Measurements from ENCODE around the gene MED13.

Gene MED13

GRCh38 chr17:62098623-62099231 is 33.6 kb upstream of the MED13 start:
- no peak overlapping the region for H3K4me3 ChIP-seq (ENCODE audit: low read depth, low read length)
- TF ChIP-seq CTCF (IDR thresholded peaks at IDR 0.05; ENCODE audit: low read depth, low read length, missing control alignments): no peak
- in situ Hi-C loops (cut with HindIII; ENCODE audit: low sequenced_read_pairs): no loop called here
- no peak for DNase-seq (ENCODE audit: low read depth)

GRCh38 chr17:62096401-62096670 is 31.3 kb upstream of the MED13 start:
- no peak for TF ChIP-seq CTCF (IDR thresholded peaks at IDR 0.05; ENCODE audit: low read depth, low read length, missing control alignments)
- no peak for DNase-seq (ENCODE audit: low read depth)
- in situ Hi-C loops (cut with HindIII; ENCODE audit: low sequenced_read_pairs): no loop called here
- H3K4me3 ChIP-seq (ENCODE audit: low read depth, low read length): no peak overlapping the region

GRCh38 chr17:62094175-62094574 is 29.1 kb upstream of the MED13 start:
- no peak for DNase-seq (ENCODE audit: low read depth)
- H3K4me3 ChIP-seq (ENCODE audit: low read depth, low read length): no peak overlapping the region
- in situ Hi-C loops (cut with HindIII; ENCODE audit: low sequenced_read_pairs): no loop called here
- no peak for TF ChIP-seq CTCF (IDR thresholded peaks at IDR 0.05; ENCODE audit: low read depth, low read length, missing control alignments)

- H3K4me3 ChIP-seq (ENCODE audit: low read depth, low read length): no peak overlapping the region
- TF ChIP-seq CTCF (IDR thresholded peaks at IDR 0.05; ENCODE audit: low read depth, low read length, missing control alignments): no peak
- in situ Hi-C loops (cut with HindIII; ENCODE audit: low sequenced_read_pairs): no loop called here
- peak; percentile 68 for DNase-seq (ENCODE audit: low read depth)
These were observed 28.4 kb upstream of the MED13 start for GRCh38 chr17:62093188-62094155.

- no peak for TF ChIP-seq CTCF (IDR thresholded peaks at IDR 0.05; ENCODE audit: low read depth, low read length, missing control alignments)
- no peak for DNase-seq (ENCODE audit: low read depth)
- in situ Hi-C loops (cut with HindIII; ENCODE audit: low sequenced_read_pairs): no loop called here
- no peak overlapping the region for H3K4me3 ChIP-seq (ENCODE audit: low read depth, low read length)
These were observed 27.7 kb upstream of the MED13 start for GRCh38 chr17:62092784-62093183.

GRCh38 chr17:62091804-62092203 is 26.7 kb upstream of the MED13 start:
- in situ Hi-C loops (cut with HindIII; ENCODE audit: low sequenced_read_pairs): no loop called here
- no peak for TF ChIP-seq CTCF (IDR thresholded peaks at IDR 0.05; ENCODE audit: low read depth, low read length, missing control alignments)
- DNase-seq (ENCODE audit: low read depth): no peak

More at GRCh38 chr17:62091804-62092203, 26.7 kb upstream of the MED13 start:
- no peak overlapping the region for H3K4me3 ChIP-seq (ENCODE audit: low read depth, low read length)
